Activated CD4-positive, alpha-beta T cell treated with anti-CD3 and anti-CD28 coated beads, Interleukin-10, Interleukin-2, amounts not matched to agents 100 ng/mL and 50 ng/mL, durations not matched to agents 16 hours and 8 hours (primary cell): ENCODE measurements around the gene CUBN.
"Not testable (repeated sequence)": the region's sequence is repeated elsewhere in the genome, so short reads cannot be mapped to it uniquely, and the experiment has no call there.

Experiments used
- DNase-seq: peaks from one replicate; pipeline ENCODE4 v3.0.0-alpha.2; 2020

CUBN gene

GRCh38 chr10:17033529-17034260, 95.9 kb downstream of the CUBN start:
- no peak for DNase-seq

- no peak for DNase-seq
These were observed 97.7 kb downstream of the CUBN start for GRCh38 chr10:17031637-17032635.

GRCh38 chr10:17029581-17030271, 99.9 kb downstream of the CUBN start:
- peak; percentile 90 for DNase-seq

GRCh38 chr10:17029239-17029580, 100.4 kb downstream of the CUBN start:
- DNase-seq, result no peak

- peak; percentile 77 for DNase-seq
These were observed 100.8 kb downstream of the CUBN start for GRCh38 chr10:17028798-17029197.

- peak; percentile 96 for DNase-seq
These were observed 102.7 kb downstream of the CUBN start for GRCh38 chr10:17026686-17027485.

GRCh38 chr10:17025444-17026295, 103.9 kb downstream of the CUBN start:
- DNase-seq, result peak; percentile 92

GRCh38 chr10:17024461-17024860, 105.2 kb downstream of the CUBN start:
- DNase-seq, result peak; percentile 20

GRCh38 chr10:17023386-17024298, 106.0 kb downstream of the CUBN start:
- peak; percentile 98 for DNase-seq

GRCh38 chr10:17022896-17023295, 106.7 kb downstream of the CUBN start:
- DNase-seq, result no peak

- no peak for DNase-seq
These were observed 107.2 kb downstream of the CUBN start for GRCh38 chr10:17022466-17022825.

- no peak for DNase-seq
These were observed 107.8 kb downstream of the CUBN start for GRCh38 chr10:17021656-17022465.

- DNase-seq, result no peak
These were observed 109.9 kb downstream of the CUBN start for GRCh38 chr10:17019696-17020095.

GRCh38 chr10:17013131-17013983, 116.3 kb downstream of the CUBN start:
- DNase-seq, result not testable (repeated sequence)

- not testable (repeated sequence) for DNase-seq
These were observed 116.9 kb downstream of the CUBN start for GRCh38 chr10:17012731-17013130.

GRCh38 chr10:17010363-17011145, 119.1 kb downstream of the CUBN start:
- no peak for DNase-seq

GRCh38 chr10:17009212-17009700, 120.4 kb downstream of the CUBN start:
- DNase-seq, result no peak

GRCh38 chr10:17007418-17007770, 122.2 kb downstream of the CUBN start:
- no peak for DNase-seq
